D721Med (cell line): Measurements from ENCODE around the gene LMF1.

Experiments used
- DNase-seq: peaks from one replicate; pipeline ENCODE4 v3.0.0; 2011; ENCODE audit warnings: low spot score; ENCODE audit not compliant: insufficient read length
- FAIRE-seq: peaks from 2 replicates; lab custom pipeline; 2011; peaks lifted over from hg19 to GRCh38; lab: Jason Lieb, UNC
- TF ChIP-seq, protein P1 (sequence below): IDR thresholded peaks from 2 replicates; pipeline ENCODE4 v1.5.1; 2012; ENCODE audit warnings: mild to moderate bottlenecking, control low read depth; ENCODE audit not compliant: insufficient read depth; ENCODE audit errors: missing control alignments

LMF1 gene

DNA sequence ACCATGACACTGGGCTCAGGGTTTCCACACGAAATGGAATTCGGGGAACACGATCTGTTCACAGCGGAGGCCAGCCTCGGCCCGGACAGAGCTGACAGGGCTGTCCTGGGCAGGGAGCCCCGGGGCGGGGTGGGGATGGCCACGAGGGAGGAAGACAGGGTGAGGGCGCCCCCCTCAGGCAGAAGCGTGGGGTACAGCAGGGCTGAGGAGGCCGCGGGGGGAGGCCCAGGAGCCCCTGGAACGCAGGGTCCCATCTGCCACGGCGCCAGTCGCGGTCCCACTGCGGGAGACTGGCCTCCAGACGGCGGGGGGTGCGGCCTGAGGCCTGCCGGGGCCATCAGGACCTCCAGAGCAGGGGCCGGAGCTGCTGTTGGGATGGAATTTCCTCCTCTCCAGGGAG lies 75.9 kb downstream of the LMF1 start:
- no peak for DNase-seq
- FAIRE-seq: no peak
- TF ChIP-seq, protein P1, sequence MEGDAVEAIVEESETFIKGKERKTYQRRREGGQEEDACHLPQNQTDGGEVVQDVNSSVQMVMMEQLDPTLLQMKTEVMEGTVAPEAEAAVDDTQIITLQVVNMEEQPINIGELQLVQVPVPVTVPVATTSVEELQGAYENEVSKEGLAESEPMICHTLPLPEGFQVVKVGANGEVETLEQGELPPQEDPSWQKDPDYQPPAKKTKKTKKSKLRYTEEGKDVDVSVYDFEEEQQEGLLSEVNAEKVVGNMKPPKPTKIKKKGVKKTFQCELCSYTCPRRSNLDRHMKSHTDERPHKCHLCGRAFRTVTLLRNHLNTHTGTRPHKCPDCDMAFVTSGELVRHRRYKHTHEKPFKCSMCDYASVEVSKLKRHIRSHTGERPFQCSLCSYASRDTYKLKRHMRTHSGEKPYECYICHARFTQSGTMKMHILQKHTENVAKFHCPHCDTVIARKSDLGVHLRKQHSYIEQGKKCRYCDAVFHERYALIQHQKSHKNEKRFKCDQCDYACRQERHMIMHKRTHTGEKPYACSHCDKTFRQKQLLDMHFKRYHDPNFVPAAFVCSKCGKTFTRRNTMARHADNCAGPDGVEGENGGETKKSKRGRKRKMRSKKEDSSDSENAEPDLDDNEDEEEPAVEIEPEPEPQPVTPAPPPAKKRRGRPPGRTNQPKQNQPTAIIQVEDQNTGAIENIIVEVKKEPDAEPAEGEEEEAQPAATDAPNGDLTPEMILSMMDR: peak; percentile 7

DNA sequence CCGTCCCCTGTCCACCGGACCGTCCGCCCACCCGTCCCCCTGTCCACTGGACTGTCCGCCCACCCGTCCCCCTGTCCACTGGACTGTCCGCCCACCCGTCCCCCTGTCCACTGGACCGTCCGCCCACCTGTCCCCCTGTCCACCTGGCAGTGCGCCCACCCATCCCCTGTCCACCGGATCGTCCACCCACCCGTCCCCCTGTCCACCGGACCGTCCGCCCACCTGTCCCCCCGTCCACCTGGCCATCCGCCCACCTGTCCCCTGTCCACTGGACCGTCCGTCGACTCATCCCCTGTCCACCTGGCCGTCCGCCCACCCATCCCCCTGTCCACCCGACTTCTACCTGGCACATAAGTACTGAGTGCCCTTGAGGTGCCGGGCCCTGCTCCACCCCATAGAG lies 76.6 kb downstream of the LMF1 start:
- no peak for FAIRE-seq
- DNase-seq: no peak
- TF ChIP-seq, protein P1: no peak

GRCh38 chr16:893360-893759 lies 77.4 kb downstream of the LMF1 start:
- FAIRE-seq: no peak

GRCh38 chr16:892536-893255 lies 78.1 kb downstream of the LMF1 start:
- FAIRE-seq (no peak), DNase-seq (no peak)
- TF ChIP-seq, protein P1: no peak

More at GRCh38 chr16:893360-893759, 77.4 kb downstream of the LMF1 start:
- no peak for DNase-seq
- TF ChIP-seq, protein P1: no peak

DNA sequence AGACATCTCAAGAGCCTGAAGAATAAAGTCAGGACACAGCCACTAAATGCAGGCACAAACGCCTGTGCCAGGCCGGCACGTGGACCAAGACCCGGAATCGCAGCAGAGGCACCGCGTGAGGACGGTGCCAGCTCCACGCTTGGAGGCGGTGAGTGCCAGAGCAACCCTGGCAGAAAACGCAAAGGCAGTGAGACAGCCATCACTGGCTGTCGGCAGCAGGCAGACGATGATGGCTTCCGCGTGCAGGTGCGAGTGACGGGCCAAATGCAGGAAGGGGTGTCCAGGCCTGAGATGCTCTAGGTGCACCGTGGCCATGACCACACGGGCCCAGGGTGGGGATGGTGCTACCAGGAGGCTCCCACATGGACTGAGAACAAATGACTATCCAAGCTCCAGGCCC lies 78.8 kb downstream of the LMF1 start:
- DNase-seq (no peak), FAIRE-seq (no peak)
- TF ChIP-seq, protein P1: no peak

DNA sequence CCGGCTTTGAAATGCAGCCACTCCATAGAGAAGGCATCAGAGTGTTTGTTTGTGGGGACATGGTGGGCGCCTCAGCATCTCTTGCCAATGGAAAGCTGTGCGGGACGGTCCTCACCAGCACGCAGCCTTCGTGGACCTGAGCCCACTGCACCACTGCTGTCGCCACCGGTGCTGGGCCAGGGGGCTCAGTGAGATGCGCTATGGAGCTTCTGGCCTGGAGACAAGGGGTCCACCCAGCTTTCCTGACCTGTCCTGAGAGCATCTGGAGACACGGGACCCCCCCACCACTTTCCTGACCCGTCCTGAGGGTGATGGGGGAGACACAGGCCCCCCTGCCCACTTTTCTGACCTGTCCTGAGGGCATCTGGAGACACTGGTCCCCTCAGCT lies 79.4 kb downstream of the LMF1 start:
- no peak for DNase-seq
- no peak for FAIRE-seq
- TF ChIP-seq, protein P1: no peak

GRCh38 chr16:890716-891352 lies 80.0 kb downstream of the LMF1 start:
- TF ChIP-seq, protein P1: no peak
- FAIRE-seq: no peak
- DNase-seq: no peak
